Measurements from ENCODE around the gene LTO1.

The LTO1 gene

GRCh38 chr11:69644962-69645675 is 30.0 kb downstream of the LTO1 start:
- Histone ChIP-seq H3K9ac (ENCODE audit: low read depth, low read length, poor library complexity, severe bottlenecking) (no peak overlapping the region), H3K27me3 (ENCODE audit: insufficient read depth, low read length, poor library complexity, severe bottlenecking) (no peaks in the 10 kb centered on the region), H2AFZ (ENCODE audit: low read length) (no peak overlapping the region), H3F3A (ENCODE audit: low read depth) (no peaks in the 10 kb centered on the region), H3K79me2 (ENCODE audit: insufficient read depth, low read length) (no peaks in the 10 kb centered on the region), H3K4me2 (ENCODE audit: low read depth, low read length, poor library complexity, severe bottlenecking) (no peak overlapping the region), H3K9me2 (replicated peaks; ENCODE audit: low read depth, low read length) (no peaks in the 10 kb centered on the region), H3K36me3 (ENCODE audit: insufficient read depth, low read length) (no peaks in the 10 kb centered on the region), H3K9me3 (ENCODE audit: insufficient read depth, low read depth, low read length) (no peaks in the 10 kb centered on the region), H4K20me1 (ENCODE audit: insufficient read depth, low read length, poor library complexity, severe bottlenecking) (no peaks in the 10 kb centered on the region), H3K4me3 (ENCODE audit: low read length, poor library complexity, severe bottlenecking) (no peak overlapping the region), H3K4me1 (ENCODE audit: insufficient read depth, low read length, poor library complexity, severe bottlenecking) (no peaks in the 10 kb centered on the region)
- TF ChIP-seq CTCF (conservative IDR thresholded peaks at IDR 0.05; ENCODE audit: low read length) (no peak; the same call in 1 of the 2 replicates), EZH2phosphoT487 (IDR thresholded peaks at IDR 0.05; ENCODE audit: borderline replicate concordance) (no peak)

- Histone ChIP-seq H3K4me1 (ENCODE audit: insufficient read depth, low read length, poor library complexity, severe bottlenecking) (no peaks in the 10 kb centered on the region), H4K20me1 (ENCODE audit: insufficient read depth, low read length, poor library complexity, severe bottlenecking) (no peaks in the 10 kb centered on the region), H2AFZ (ENCODE audit: low read length) (no peak overlapping the region), H3K4me2 (ENCODE audit: low read depth, low read length, poor library complexity, severe bottlenecking) (no peak overlapping the region), H3K36me3 (ENCODE audit: insufficient read depth, low read length) (no peaks in the 10 kb centered on the region), H3K9me3 (ENCODE audit: insufficient read depth, low read depth, low read length) (no peaks in the 10 kb centered on the region), H3K9ac (ENCODE audit: low read depth, low read length, poor library complexity, severe bottlenecking) (no peak overlapping the region), H3K9me2 (replicated peaks; ENCODE audit: low read depth, low read length) (no peaks in the 10 kb centered on the region), H3F3A (ENCODE audit: low read depth) (no peaks in the 10 kb centered on the region), H3K4me3 (ENCODE audit: low read length, poor library complexity, severe bottlenecking) (no peak overlapping the region), H3K27me3 (ENCODE audit: insufficient read depth, low read length, poor library complexity, severe bottlenecking) (no peaks in the 10 kb centered on the region), H3K79me2 (ENCODE audit: insufficient read depth, low read length) (no peaks in the 10 kb centered on the region)
- TF ChIP-seq EZH2phosphoT487 (IDR thresholded peaks at IDR 0.05; ENCODE audit: borderline replicate concordance) (no peak), CTCF (conservative IDR thresholded peaks at IDR 0.05; ENCODE audit: low read length) (no peak)
Observed at GRCh38 chr11:69644071-69644961, 30.8 kb downstream of the LTO1 start.

- Histone ChIP-seq H3K4me2 (ENCODE audit: low read depth, low read length, poor library complexity, severe bottlenecking) (peak overlapping the region; percentile 64), H3K79me2 (ENCODE audit: insufficient read depth, low read length) (no peaks in the 10 kb centered on the region), H3F3A (ENCODE audit: low read depth) (no peaks in the 10 kb centered on the region), H3K9me3 (ENCODE audit: insufficient read depth, low read depth, low read length) (no peaks in the 10 kb centered on the region), H3K9me2 (replicated peaks; ENCODE audit: low read depth, low read length) (no peaks in the 10 kb centered on the region), H2AFZ (ENCODE audit: low read length) (peak overlapping the region; percentile 87), H3K9ac (ENCODE audit: low read depth, low read length, poor library complexity, severe bottlenecking) (no peak overlapping the region), H4K20me1 (ENCODE audit: insufficient read depth, low read length, poor library complexity, severe bottlenecking) (no peaks in the 10 kb centered on the region), H3K4me3 (ENCODE audit: low read length, poor library complexity, severe bottlenecking) (no peak overlapping the region), H3K27me3 (ENCODE audit: insufficient read depth, low read length, poor library complexity, severe bottlenecking) (no peaks in the 10 kb centered on the region), H3K4me1 (ENCODE audit: insufficient read depth, low read length, poor library complexity, severe bottlenecking) (no peaks in the 10 kb centered on the region), H3K36me3 (ENCODE audit: insufficient read depth, low read length) (no peaks in the 10 kb centered on the region)
- TF ChIP-seq EZH2phosphoT487 (IDR thresholded peaks at IDR 0.05; ENCODE audit: borderline replicate concordance) (no peak), CTCF (conservative IDR thresholded peaks at IDR 0.05; ENCODE audit: low read length) (no peak)
Observed at GRCh38 chr11:69643646-69644045, 31.5 kb downstream of the LTO1 start.
